H1 (cell line): ENCODE data around the gene PDZRN4. TPM values are rescaled to one million over a fixed set of nuclear protein-coding genes. Genes with fewer than 3 reads are reported as not detected.

Experiments used
- CTCF ChIA-PET: fragments of 300-600 bp; sonication (Branson Sonifier 250); formaldehyde crosslinking; loops from one replicate; lab custom pipeline; 2021; ENCODE audit not compliant: partially characterized antibody; lab: Charles Lee
- POLR2A ChIA-PET: fragments of 300-600 bp; sonication (Branson Sonifier 250); formaldehyde crosslinking; loops from one replicate; lab custom pipeline; 2021; ENCODE audit warnings: inconsistent platforms; ENCODE audit not compliant: partially characterized antibody; lab: Charles Lee
- DNase-seq, 2 experiments: peaks; one replicate each; pipeline versions ENCODE4 v3.0.0 to v3.0.0-alpha.2; 2010 to 2022; ENCODE audit warnings: low spot score in 2 of 2, low read depth in 1 of 2, mixed read lengths in 1 of 2
- FAIRE-seq: peaks from 2 replicates; lab custom pipeline; 2011; peaks lifted over from hg19 to GRCh38; lab: Jason Lieb, UNC
- H2AFZ ChIP-seq: 2 replicates; pipeline ENCODE4 v1.8.1; 2012; ENCODE audit warnings: low read length, inconsistent platforms
- H2AK5ac ChIP-seq: 2 replicates; pipeline ENCODE4 v1.6.1; 2013; ENCODE audit warnings: low read depth, low read length
- H2BK120ac ChIP-seq: replicated peaks from 2 replicates; pipeline ENCODE3; 2013; ENCODE audit warnings: low read depth, low read length, inconsistent platforms
- H2BK12ac ChIP-seq: 2 replicates; pipeline ENCODE4 v1.6.1; 2013; ENCODE audit warnings: low read depth, low read length
- H2BK15ac ChIP-seq: 2 replicates; pipeline ENCODE4 v1.6.1; 2013; ENCODE audit warnings: low read length
- H2BK20ac ChIP-seq: 2 replicates; pipeline ENCODE4 v1.6.1; 2013; ENCODE audit warnings: low read length
- H2BK5ac ChIP-seq: 2 replicates; pipeline ENCODE4 v1.6.1; 2013; ENCODE audit warnings: low read depth, low read length
- H3K14ac ChIP-seq: 2 replicates; pipeline ENCODE4 v1.6.1; 2013; ENCODE audit warnings: inconsistent platforms; ENCODE audit not compliant: insufficient read length
- H3K18ac ChIP-seq: 2 replicates; pipeline ENCODE4 v1.6.1; 2013; ENCODE audit warnings: low read length; ENCODE audit errors: extremely low read depth
- H3K23ac ChIP-seq: 2 replicates; pipeline ENCODE4 v1.6.1; 2013; ENCODE audit warnings: inconsistent platforms; ENCODE audit not compliant: insufficient read length
- H3K23me2 ChIP-seq: 2 replicates; pipeline ENCODE4 v1.6.1; 2013; ENCODE audit warnings: low read depth, low read length
- H3K27ac ChIP-seq: 2 replicates; pipeline ENCODE4 v1.6.1; 2011; ENCODE audit warnings: low read depth, low read length, inconsistent platforms
- H3K27me3 ChIP-seq, 4 experiments: replicated peaks in 1 of 4; 1 replicate in 1 of 4; 2 replicates in 3 of 4; pipeline versions ENCODE4 v1.6.1 to v1.8.1; 2011 to 2013; ENCODE audit warnings: low read length in 3 of 4, mild to moderate bottlenecking in 3 of 4, inconsistent platforms in 2 of 4, mixed read lengths in 2 of 4, moderate library complexity in 1 of 4; ENCODE audit not compliant: control insufficient read depth in 3 of 4, insufficient read depth in 3 of 4; ENCODE audit errors: extremely low read depth in 1 of 4
- H3K36me3 ChIP-seq, 4 experiments: 2 replicates each; pipeline versions ENCODE4 v1.6.1 to v1.8.1; 2011 to 2013; ENCODE audit warnings: mild to moderate bottlenecking in 4 of 4, low read length in 3 of 4, moderate library complexity in 2 of 4, control low read depth in 1 of 4, inconsistent platforms in 1 of 4; ENCODE audit not compliant: insufficient read depth in 4 of 4, control insufficient read depth in 2 of 4
- H3K4ac ChIP-seq: replicated peaks from 2 replicates; pipeline ENCODE3; 2013; ENCODE audit warnings: low read length, low read depth, mixed read lengths, inconsistent platforms; ENCODE audit not compliant: insufficient read length
- H3K4me1 ChIP-seq, 4 experiments: replicated peaks in 1 of 4; 1 replicate in 1 of 4; 2 replicates in 3 of 4; pipeline versions ENCODE4 v1.6.1 to v1.8.1; 2011 to 2013; ENCODE audit warnings: low read length in 3 of 4, inconsistent platforms in 2 of 4, mixed read lengths in 1 of 4; ENCODE audit not compliant: insufficient read depth in 4 of 4, control insufficient read depth in 3 of 4
- H3K4me2 ChIP-seq, 2 experiments: 2 replicates each; pipeline versions ENCODE4 v1.6.1 to v1.8.1; 2011 to 2013; ENCODE audit warnings: low read depth in 2 of 2, low read length in 2 of 2, control low read depth in 1 of 2, inconsistent platforms in 1 of 2, mild to moderate bottlenecking in 1 of 2; ENCODE audit not compliant: insufficient read depth in 1 of 2
- H3K4me3 ChIP-seq, 4 experiments: fragments of 200-600, 300-600 bp in 1 of 4; sonication (generic), shearing (Covaris generic), sonication (Bioruptor Twin) in 1 of 4; 2 replicates each; pipeline versions ENCODE4 v1.5.1 to v1.8.1; 2011 to 2016; ENCODE audit warnings: low read length in 4 of 4, low read depth in 3 of 4, control low read depth in 2 of 4, inconsistent platforms in 2 of 4, mild to moderate bottlenecking in 2 of 4, mixed read lengths in 1 of 4, moderate library complexity in 1 of 4; ENCODE audit not compliant: insufficient read depth in 2 of 4; ENCODE audit errors: extremely low read depth in 1 of 4
- H3K56ac ChIP-seq: replicated peaks from 2 replicates; pipeline ENCODE3; 2013; ENCODE audit warnings: low read depth, mild to moderate bottlenecking, mixed read lengths, low read length, inconsistent platforms; ENCODE audit not compliant: insufficient read length
- H3K79me1 ChIP-seq: 2 replicates; pipeline ENCODE4 v1.6.1; 2013; ENCODE audit warnings: low read depth, low read length, control low read depth
- H3K79me2 ChIP-seq, 2 experiments: 2 replicates each; pipeline versions ENCODE4 v1.6.1 to v1.8.1; 2012 to 2013; ENCODE audit warnings: low read length in 2 of 2, mild to moderate bottlenecking in 2 of 2, inconsistent platforms in 1 of 2; ENCODE audit not compliant: insufficient read depth in 2 of 2, control insufficient read depth in 1 of 2
- H3K9ac ChIP-seq, 4 experiments: replicated peaks in 1 of 4; 1 replicate in 1 of 4; 2 replicates in 3 of 4; pipeline versions ENCODE4 v1.6.1 to v1.8.1; 2011 to 2013; ENCODE audit warnings: low read depth in 3 of 4, low read length in 3 of 4, control low read depth in 2 of 4, mild to moderate bottlenecking in 2 of 4, moderate library complexity in 2 of 4, inconsistent platforms in 1 of 4; ENCODE audit errors: extremely low read depth in 1 of 4
- H3K9me3 ChIP-seq, 2 experiments: 2 replicates each; pipeline versions ENCODE4 v1.6.1 to v1.8.1; 2012 to 2013; ENCODE audit warnings: mild to moderate bottlenecking in 2 of 2, moderate library complexity in 2 of 2, control low read depth in 1 of 2, inconsistent platforms in 1 of 2, low read depth in 1 of 2, low read length in 1 of 2, mixed read lengths in 1 of 2; ENCODE audit not compliant: insufficient read depth in 2 of 2
- H4K20me1 ChIP-seq, 2 experiments: replicated peaks in 1 of 2; 2 replicates each; pipeline versions ENCODE3 to v1.8.1; 2011 to 2013; ENCODE audit warnings: inconsistent platforms in 2 of 2, low read length in 2 of 2, mild to moderate bottlenecking in 1 of 2; ENCODE audit not compliant: insufficient read depth in 2 of 2, control insufficient read depth in 1 of 2
- H4K5ac ChIP-seq: 2 replicates; pipeline ENCODE4 v1.6.1; 2013; ENCODE audit warnings: low read length, low read depth, mixed read lengths, inconsistent platforms; ENCODE audit not compliant: insufficient read length
- H4K8ac ChIP-seq: 2 replicates; pipeline ENCODE4 v1.8.0; 2013; ENCODE audit warnings: mild to moderate bottlenecking, moderate library complexity, low read length, inconsistent platforms; ENCODE audit not compliant: insufficient read depth; ENCODE audit errors: extremely low read depth
- H4K91ac ChIP-seq: replicated peaks from 2 replicates; pipeline ENCODE3; 2013; ENCODE audit warnings: low read length, mixed read lengths, inconsistent platforms; ENCODE audit not compliant: insufficient read length
- ASH2L ChIP-seq: fragments of 200-600, 300-600 bp; sonication (generic); IDR thresholded peaks from one replicate; pipeline ENCODE4 v1.7.1; 2017; ENCODE audit warnings: low read length
- CREB1 ChIP-seq: IDR thresholded peaks from 2 replicates; pipeline ENCODE4 v1.6.1; 2012; ENCODE audit warnings: inconsistent platforms
- KDM1A ChIP-seq: fragments of 200-600, 300-600 bp; sonication (generic); IDR thresholded peaks from 2 replicates; pipeline ENCODE4 v1.7.1; 2016; ENCODE audit warnings: mild to moderate bottlenecking, low read length, borderline replicate concordance
- MAFK ChIP-seq: IDR thresholded peaks from 2 replicates; pipeline ENCODE4 v1.6.1; 2012; ENCODE audit warnings: low read depth, mild to moderate bottlenecking, improper control_type of control experiment, low read length
- NRF1 ChIP-seq: IDR thresholded peaks from 2 replicates; pipeline ENCODE4 v1.6.1; 2011; ENCODE audit warnings: mild to moderate bottlenecking, low read depth, low read length, improper control_type of control experiment
- RFX5 ChIP-seq: IDR thresholded peaks from 2 replicates; pipeline ENCODE4 v1.6.1; 2011; ENCODE audit warnings: low read depth, low read length, improper control_type of control experiment, borderline replicate concordance
- SIRT6 ChIP-seq: IDR thresholded peaks from one replicate; pipeline ENCODE4 v1.7.1; 2012; ENCODE audit warnings: low read length, inconsistent platforms
- SIX5 ChIP-seq: IDR thresholded peaks from 2 replicates; pipeline ENCODE4 v1.6.1; 2011; ENCODE audit warnings: mild to moderate bottlenecking, low read depth, low read length
- TAF7 ChIP-seq: optimal IDR thresholded peaks from 2 replicates; pipeline ENCODE3; 2011; ENCODE audit warnings: low read depth, mild to moderate bottlenecking, inconsistent platforms, low read length, moderate library complexity, borderline replicate concordance
- TEAD4 ChIP-seq: IDR thresholded peaks from 2 replicates; pipeline ENCODE4 v1.6.1; 2012; ENCODE audit warnings: low read depth, low read length, inconsistent platforms, mixed read lengths
- WGBS, 2 experiments: shearing (Covaris generic) in 1 of 2; methylation state at CpG; one replicate each; pipeline versions ENCODE4 v1.1.6 to v1.1.7; 2013 to 2015; ENCODE audit warnings: low lambda C conversion rate in 2 of 2, mixed read lengths in 2 of 2, inconsistent platforms in 1 of 2, low coverage in 1 of 2, missing lambda C conversion rate in 1 of 2; ENCODE audit not compliant: insufficient replicate concordance in 2 of 2, insufficient coverage in 1 of 2, insufficient read length in 1 of 2; ENCODE audit errors: extremely low coverage in 1 of 2, missing lambda C conversion rate in 1 of 2; 5-methylcytosine and 5-hydroxymethylcytosine counted together
- polyA plus RNA-seq, 7 experiments: library from polyadenylated mRNA; depleted of rRNA in 3 of 7; stranded (reverse) in 5 of 7; unstranded in 2 of 7; fragments of >200 nt in 5 of 7; fragments of 200-250 nt in 2 of 7; gene quantifications; 1 replicate in 5 of 7; 2 replicates in 1 of 7; 4 replicates in 1 of 7; pipeline versions ENCODE4 v1.2.1 to v1.2.3, GENCODE V29; 2011 to 2013; ENCODE audit warnings: missing spikeins in 2 of 7, mixed read lengths in 2 of 7
- total RNA-seq: library from RNA; stranded (reverse); fragmentation: NEBNext Ultra II Directional; extraction: Animal tissue kit (Norgen Biotek cat#: 25700); gene quantifications from 2 replicates; pipeline ENCODE4 v1.2.1, GENCODE V29; 2021
- TF ChIP-seq, protein P1 (sequence below): IDR thresholded peaks from 2 replicates; pipeline ENCODE4 v1.6.1; 2012; ENCODE audit warnings: low read length, inconsistent platforms
- TF ChIP-seq, protein P2 (sequence below): IDR thresholded peaks from 2 replicates; pipeline ENCODE4 v1.6.1; 2012; ENCODE audit warnings: inconsistent platforms

Gene PDZRN4
- total and polyA plus RNA-seq, 2 of the 8 experiments (the other 6 are each of a cell fraction or from before 2014, with no cell fraction given) = not detected

DNA sequence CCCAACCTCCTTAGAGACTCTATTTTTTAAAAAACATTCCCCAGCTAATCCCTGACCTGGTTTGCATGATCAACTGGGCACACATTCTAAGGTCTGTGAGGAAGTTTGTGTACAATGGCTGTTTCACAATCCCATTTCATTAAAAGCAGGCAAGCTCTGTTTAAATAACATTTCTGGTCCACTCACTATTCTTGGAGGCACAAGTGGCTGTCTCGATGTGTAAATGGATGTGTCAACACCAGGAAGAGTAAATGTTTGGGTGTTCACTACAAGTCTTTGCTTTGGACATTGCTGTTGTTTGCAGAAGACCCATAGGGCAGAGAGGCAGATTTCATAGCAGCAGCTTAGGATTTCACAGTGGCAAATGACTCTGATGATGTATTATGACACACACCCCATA, 98.3 kb downstream of the PDZRN4 start:
- Histone ChIP-seq H2BK20ac (no peak overlapping the region), H2BK12ac (no peak overlapping the region), H3K27ac (no peak overlapping the region), H3K4me3 (no peak overlapping the region), H3K56ac (no peak overlapping the region), H3K4me1 (no peaks in the 10 kb centered on the region), H3K4ac (no peak overlapping the region), H3K23ac (no peak overlapping the region), H3K9me3 (no peaks in the 10 kb centered on the region), H3K36me3 (no peaks in the 10 kb centered on the region), H2AK5ac (no peak overlapping the region)
- CTCF ChIA-PET = interaction anchor here (0.6 to 1.9 kb wide), 3 partner anchors 46 to 338 kb away, joined by 3 to 5 read pairs (median 4); no protein-coding TSS in a partner anchor
- WGBS, 2 experiments = 100% methylated on average over 1 of the region's 1 CpG; no CpG with 5 or more reads in 1 of the 2 experiments
- TF ChIP-seq SIX5 (no peak), CREB1 (no peak), RFX5 (no peak), NRF1 (no peak), TEAD4 (no peak), MAFK (no peak), SIRT6 (no peak), TAF7 (no peak), ASH2L (no peak), KDM1A (no peak)
- TF ChIP-seq, protein P1, sequence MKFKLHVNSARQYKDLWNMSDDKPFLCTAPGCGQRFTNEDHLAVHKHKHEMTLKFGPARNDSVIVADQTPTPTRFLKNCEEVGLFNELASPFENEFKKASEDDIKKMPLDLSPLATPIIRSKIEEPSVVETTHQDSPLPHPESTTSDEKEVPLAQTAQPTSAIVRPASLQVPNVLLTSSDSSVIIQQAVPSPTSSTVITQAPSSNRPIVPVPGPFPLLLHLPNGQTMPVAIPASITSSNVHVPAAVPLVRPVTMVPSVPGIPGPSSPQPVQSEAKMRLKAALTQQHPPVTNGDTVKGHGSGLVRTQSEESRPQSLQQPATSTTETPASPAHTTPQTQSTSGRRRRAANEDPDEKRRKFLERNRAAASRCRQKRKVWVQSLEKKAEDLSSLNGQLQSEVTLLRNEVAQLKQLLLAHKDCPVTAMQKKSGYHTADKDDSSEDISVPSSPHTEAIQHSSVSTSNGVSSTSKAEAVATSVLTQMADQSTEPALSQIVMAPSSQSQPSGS = no peak
- TF ChIP-seq, protein P2, sequence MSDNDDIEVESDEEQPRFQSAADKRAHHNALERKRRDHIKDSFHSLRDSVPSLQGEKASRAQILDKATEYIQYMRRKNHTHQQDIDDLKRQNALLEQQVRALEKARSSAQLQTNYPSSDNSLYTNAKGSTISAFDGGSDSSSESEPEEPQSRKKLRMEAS = no peak
- TF ChIP-seq, all 59 proteins: peak for 0
- FAIRE-seq (no peak), DNase-seq (no peak)
- H4K5ac ChIP-seq = no peak overlapping the region
- no peak overlapping the region for H3K4me2 ChIP-seq
- no peaks in the 10 kb centered on the region for H4K20me1 ChIP-seq
- no peaks in the 10 kb centered on the region for H3K23me2 ChIP-seq
- no peaks in the 10 kb centered on the region for H3K79me1 ChIP-seq
- no peak overlapping the region for H4K8ac ChIP-seq
- no peak overlapping the region for H3K14ac ChIP-seq
- H3K27me3 ChIP-seq = no peaks in the 10 kb centered on the region
- no peak overlapping the region for H2BK5ac ChIP-seq
- H3K79me2 ChIP-seq = no peaks in the 10 kb centered on the region
- no peak overlapping the region for H4K91ac ChIP-seq
- H2BK120ac ChIP-seq = no peak overlapping the region
- H2BK15ac ChIP-seq = no peak overlapping the region
- H3K9ac ChIP-seq = no peak overlapping the region
- H3K18ac ChIP-seq = no peak overlapping the region
- POLR2A ChIA-PET = no interaction called here
- no peak overlapping the region; the same call in 1 of the 2 replicates for H2AFZ ChIP-seq
